ENCODE data around the gene UBXN2A.
A peak's percentile ranks its signal among the peaks of the same experiment; 100 is the strongest.

Gene UBXN2A

GRCh38 chr2:23939987-23940717 is at the start of gene UBXN2A:
Gene UBXN2A (plus strand): TSS chr2:23940463. CDS start chr2:23958315, 17,852 bp downstream.
- no peak for DNase-seq (ENCODE audit: low read depth, low spot score)

GRCh38 chr2:23900133-23900532 is 40.1 kb upstream of the UBXN2A start:
- DNase-seq (ENCODE audit: low read depth, low spot score): no peak

DNA sequence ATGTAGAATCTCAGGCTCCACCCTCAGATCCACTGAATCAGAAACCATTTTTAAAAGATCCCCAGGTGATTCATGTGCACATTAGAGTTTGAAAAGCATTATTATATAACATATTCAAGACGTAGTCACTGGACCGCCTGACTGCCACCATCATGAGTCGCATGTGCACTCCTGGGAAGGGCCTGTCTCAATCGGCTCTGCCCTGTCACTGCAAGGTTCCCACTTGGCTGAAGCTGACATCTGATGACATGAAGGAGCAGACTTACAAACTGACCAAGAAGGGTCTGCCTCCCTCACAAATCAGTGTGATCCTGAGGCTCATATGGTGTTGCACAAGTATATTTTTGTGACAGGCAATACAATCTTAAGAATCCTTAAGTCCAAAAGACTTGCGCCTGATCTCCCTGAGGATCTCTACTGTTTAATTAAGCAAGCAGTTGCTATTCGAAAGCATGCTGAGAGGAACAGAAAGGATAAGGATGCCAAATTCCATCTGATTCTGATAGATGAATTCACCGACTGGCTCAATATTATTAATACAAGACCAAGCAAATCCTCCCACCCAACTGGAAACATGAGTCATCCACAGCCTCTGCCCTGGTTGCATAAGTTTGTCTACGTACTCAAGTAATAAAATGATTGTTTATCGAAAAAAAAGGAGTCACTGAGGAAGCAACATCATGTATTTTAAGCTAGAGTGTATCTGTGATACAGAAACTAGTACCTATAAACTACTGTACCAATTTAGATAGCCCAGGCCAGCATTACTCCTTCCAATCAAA is 39.5 kb upstream of the UBXN2A start:
- peak; percentile 71 for DNase-seq (ENCODE audit: low read depth, low spot score)

- DNase-seq (ENCODE audit: low read depth, low spot score): no peak
Observed at GRCh38 chr2:23901966-23902846, 38.1 kb upstream of the UBXN2A start.

GRCh38 chr2:23903034-23903433 is 37.2 kb upstream of the UBXN2A start:
- no peak for DNase-seq (ENCODE audit: low read depth, low spot score)

- no peak for DNase-seq (ENCODE audit: low read depth, low spot score)
Observed at GRCh38 chr2:23904215-23904614, 36.0 kb upstream of the UBXN2A start.

DNA sequence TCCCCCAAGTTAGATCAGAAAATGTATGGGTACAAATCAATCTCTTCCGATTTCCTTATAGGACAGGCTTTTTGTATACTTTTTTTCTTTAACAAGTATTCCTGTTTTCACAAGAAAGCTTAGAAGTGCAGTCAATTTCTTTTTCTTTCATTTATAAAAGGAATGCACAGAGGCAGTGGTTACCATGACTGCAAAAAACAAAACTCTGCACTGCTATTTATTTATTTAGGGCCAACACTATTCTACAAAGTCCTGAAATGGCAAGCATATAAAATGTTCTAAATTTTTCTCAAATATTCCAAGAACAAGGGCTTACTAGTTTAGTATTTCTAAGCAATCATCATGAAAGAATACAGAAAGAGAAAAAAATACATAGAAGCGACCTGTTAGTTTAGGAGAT is 35.6 kb upstream of the UBXN2A start:
- no peak for DNase-seq (ENCODE audit: low read depth, low spot score)

- no peak for DNase-seq (ENCODE audit: low read depth, low spot score)
Observed at GRCh38 chr2:23905155-23905554, 35.1 kb upstream of the UBXN2A start.

GRCh38 chr2:23912054-23912453 is 28.2 kb upstream of the UBXN2A start:
- DNase-seq (ENCODE audit: low read depth, low spot score): no peak

DNA sequence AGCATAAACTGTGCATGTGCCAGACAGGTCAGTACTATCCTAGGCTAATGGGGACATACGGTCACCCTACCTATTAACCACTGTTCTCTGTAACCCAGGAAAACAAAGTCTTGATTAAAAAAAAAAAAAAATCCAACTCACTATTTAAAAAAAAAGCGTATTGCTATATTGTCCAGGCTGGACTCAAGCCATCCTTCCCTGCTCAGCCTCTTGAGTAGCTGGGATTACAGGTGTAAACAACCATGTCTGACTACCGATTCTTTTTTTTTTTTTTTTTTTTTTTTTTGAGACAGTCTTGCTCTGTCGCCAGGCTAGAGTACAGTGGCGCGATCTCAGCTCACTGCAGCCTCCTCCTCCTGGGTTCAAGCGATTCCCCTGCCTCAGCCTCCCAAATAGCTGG is 24.9 kb upstream of the UBXN2A start:
- DNase-seq (ENCODE audit: low read depth, low spot score): no peak

- DNase-seq (ENCODE audit: low read depth, low spot score): no peak
Observed at GRCh38 chr2:23916727-23917405, 23.4 kb upstream of the UBXN2A start.

DNA sequence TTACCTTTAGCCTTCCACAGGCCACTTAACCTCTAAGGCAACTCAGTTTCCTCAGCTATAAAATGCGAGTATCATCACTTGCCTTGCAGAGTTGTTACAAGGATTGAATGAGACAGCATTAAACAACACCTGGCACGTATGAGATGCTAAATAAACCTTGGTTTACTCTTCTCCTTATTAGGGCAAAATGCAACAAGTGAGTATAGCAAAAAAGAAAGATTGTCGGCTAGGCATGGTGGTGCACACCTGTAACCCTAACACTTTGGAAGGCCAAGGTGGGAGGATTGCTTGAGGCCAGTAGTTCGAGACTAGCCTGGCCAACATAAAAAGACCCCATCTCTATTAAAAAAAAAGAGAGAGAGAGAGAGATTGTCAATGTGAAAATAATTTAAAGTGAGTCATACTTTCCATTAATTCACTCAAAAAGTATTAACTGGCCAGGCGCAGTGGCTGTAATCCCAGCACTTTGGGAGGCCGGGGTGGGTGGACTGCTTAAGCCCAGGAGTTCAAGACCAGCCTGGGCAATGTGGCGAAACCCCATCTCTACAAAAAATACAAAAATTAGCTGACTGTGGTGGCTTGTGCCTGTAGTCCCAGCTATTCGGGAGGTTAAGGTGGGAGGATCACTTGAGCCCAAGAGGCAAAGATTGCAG is 21.3 kb upstream of the UBXN2A start:
- no peak for DNase-seq (ENCODE audit: low read depth, low spot score)

GRCh38 chr2:23924589-23925359 is 15.5 kb upstream of the UBXN2A start:
- DNase-seq (ENCODE audit: low read depth, low spot score): no peak

GRCh38 chr2:23925702-23926289 is 14.5 kb upstream of the UBXN2A start:
- DNase-seq (ENCODE audit: low read depth, low spot score): no peak

- DNase-seq (ENCODE audit: low read depth, low spot score): no peak
Observed at GRCh38 chr2:23926290-23926749, 13.9 kb upstream of the UBXN2A start.

DNA sequence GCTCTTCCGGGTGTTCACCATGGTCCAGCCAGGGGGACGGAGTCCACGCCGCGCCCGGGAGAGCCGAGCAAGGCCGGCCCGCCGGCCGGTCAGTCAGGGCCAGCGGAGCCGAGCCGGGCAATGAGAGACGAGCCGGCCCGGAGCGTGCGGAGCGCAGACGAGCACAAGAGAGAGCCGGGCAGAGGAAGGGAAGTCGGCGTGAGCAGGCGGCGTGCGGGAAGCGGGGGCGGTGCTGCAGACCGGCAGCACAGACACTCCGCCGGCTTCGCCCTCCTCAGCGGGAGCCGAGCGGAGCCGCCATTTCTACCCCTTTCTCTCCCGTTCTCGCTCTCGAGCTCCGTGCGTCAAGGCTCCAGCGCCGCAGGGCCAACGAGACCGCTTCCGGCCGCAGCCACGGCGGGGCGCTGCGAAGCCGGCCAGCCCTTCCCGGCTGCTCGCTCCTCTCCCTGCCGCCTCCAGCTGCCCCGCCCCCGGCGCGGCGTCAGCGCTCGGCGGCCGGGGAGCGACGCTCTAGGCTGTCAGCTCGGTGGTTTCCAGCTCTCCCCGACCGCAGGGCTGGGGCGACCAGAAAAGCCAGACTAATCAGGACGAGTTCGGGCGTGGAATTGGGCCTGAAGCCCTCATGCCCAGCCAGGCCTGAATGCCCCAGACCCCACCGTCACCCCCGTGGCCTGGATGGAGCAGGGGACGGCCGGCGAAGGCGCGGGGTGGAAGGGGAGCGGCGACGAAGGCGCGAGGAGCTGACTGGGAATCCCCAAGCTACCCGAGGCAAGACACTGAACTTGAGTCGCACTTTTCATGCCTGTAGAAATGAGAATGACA is 13.3 kb upstream of the UBXN2A start, which contains the start of gene ATAD2B:
TSS of gene ATAD2B (minus strand) at position 374 of the 822 bp plus-strand sequence. CDS start at position 21, 353 bp downstream.
- DNase-seq (ENCODE audit: low read depth, low spot score): peak; percentile 87

DNA sequence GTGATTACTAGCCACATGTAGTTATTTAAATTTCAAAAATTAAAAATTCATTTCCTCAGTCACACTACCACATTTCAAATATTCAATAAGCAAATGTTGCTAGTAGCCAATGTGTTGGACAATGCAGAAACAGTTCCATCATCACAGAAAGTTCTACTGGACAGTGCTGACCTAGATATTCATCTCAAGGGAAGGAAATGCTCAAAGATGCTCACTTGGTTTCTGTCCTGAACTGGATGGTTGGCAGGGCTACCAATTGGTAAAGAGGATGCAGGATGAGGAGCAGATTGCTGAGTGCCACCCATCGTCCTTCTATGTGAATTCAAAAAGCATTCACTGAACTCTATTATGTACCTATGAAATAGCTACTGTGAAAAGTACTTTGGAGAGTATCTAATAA is 6.0 kb upstream of the UBXN2A start:
- no peak for DNase-seq (ENCODE audit: low read depth, low spot score)

GRCh38 chr2:23940718-23941620 is 706 bp downstream of the UBXN2A start:
- no peak for DNase-seq (ENCODE audit: low read depth, low spot score)
